ENCODE results near the gene RAB1B. TPM values are rescaled to one million over a fixed set of nuclear protein-coding genes. Genes with fewer than 3 reads are reported as not detected.

Gene RAB1B
- total RNA-seq, 4 donors from 2014 or later = 79.0 to 124 (median 115) TPM

DNA sequence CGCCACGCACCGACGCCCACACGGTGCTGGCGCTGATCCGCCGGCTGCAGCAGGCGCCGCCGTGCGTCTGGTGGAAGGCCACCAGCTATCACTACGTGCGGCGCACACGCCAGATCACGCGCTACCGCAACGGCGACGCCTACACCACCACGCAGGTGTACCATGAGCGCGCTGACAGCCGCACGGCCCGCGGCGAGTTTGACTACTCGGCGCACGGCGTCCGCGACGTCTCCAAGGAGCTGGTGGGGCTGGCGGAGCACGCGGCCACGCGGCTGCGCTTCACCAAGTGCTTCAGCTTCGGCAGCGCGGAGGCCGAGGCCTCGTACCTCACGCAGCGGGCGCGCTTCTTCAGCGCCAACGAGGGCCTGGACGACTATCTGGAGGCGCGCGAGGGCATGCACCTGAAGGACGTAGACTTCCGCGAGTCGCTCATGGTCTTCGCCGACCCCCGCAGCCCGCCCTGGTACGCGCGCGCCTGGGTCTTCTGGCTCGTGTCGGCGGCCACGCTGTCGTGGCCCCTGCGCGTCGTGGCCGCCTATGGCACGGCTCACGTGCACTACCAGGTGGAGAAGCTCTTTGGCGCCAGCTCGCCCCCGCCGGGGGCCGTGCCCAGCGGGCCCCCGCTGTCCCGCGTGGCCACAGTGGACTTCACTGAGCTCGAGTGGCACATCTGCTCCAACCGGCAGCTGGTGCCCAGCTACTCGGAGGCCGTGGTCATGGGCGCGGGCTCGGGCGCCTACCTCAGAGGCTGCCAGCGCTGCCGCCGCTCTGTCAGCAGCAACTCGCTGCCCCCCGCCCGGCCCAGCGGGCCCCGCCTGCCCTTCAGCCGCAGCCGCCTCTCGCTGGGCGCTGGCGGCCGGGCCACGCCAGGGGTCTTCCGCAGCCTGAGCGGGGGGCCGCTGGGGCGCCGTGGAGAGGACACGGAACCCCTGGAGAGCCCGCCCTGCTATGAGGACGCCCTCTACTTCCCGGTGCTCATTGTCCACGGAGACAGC, 26.5 kb downstream of the RAB1B start:
- no peak for DNase-seq (ENCODE audit: low spot score in 2 of 2)
- 94% methylated on average over 25 of the region's 123 CpGs for WGBS
- peaks cover 55% of the 10 kb centered on the region for H3K27me3 ChIP-seq

DNA sequence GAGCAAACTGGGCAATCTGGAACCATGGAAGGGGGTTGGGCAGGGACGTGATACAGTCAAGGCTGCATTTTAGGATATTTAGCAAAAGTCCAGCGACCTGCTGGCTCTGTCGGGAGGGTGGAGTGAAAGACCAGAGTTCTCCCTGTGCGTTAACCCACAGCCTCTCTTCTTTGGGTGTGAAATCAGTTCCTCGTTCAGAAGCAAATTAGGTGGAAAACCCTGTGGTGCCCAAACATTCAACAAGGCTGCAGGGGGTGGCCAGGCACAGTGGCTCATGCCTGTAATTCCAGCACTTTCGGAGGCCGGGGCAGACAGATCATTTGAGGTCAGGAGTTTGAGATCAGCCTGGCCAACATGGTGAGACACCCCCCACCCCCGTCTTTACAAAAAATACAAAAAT, 29.2 kb downstream of the RAB1B start:
- Histone ChIP-seq H3K36me3 (no peaks in the 10 kb centered on the region), H3K4me3 (no peak overlapping the region), H3K27ac (no peak overlapping the region), H3K9me3 (no peaks in the 10 kb centered on the region), H3K27me3 (peaks cover 36% of the 10 kb centered on the region), H3K4me1 (no peaks in the 10 kb centered on the region)
- TF ChIP-seq, protein P1, sequence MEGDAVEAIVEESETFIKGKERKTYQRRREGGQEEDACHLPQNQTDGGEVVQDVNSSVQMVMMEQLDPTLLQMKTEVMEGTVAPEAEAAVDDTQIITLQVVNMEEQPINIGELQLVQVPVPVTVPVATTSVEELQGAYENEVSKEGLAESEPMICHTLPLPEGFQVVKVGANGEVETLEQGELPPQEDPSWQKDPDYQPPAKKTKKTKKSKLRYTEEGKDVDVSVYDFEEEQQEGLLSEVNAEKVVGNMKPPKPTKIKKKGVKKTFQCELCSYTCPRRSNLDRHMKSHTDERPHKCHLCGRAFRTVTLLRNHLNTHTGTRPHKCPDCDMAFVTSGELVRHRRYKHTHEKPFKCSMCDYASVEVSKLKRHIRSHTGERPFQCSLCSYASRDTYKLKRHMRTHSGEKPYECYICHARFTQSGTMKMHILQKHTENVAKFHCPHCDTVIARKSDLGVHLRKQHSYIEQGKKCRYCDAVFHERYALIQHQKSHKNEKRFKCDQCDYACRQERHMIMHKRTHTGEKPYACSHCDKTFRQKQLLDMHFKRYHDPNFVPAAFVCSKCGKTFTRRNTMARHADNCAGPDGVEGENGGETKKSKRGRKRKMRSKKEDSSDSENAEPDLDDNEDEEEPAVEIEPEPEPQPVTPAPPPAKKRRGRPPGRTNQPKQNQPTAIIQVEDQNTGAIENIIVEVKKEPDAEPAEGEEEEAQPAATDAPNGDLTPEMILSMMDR (IDR thresholded peaks at IDR 0.05) = no peak
- TF ChIP-seq POLR2A (IDR thresholded peaks at IDR 0.05) (no peak), POLR2AphosphoS5 (IDR thresholded peaks at IDR 0.05) (no peak), EP300 (IDR thresholded peaks at IDR 0.05) (no peak)
- DNase-seq (ENCODE audit: low spot score in 2 of 2) = no peak
- 70% methylated on average over 8 of the region's 8 CpGs for WGBS

More for the DNA sequence above, 26.5 kb downstream of the RAB1B start:
- Histone ChIP-seq H3K4me1 (peaks cover 13% of the 10 kb centered on the region), H3K27ac (no peak overlapping the region), H3K4me3 (no peak overlapping the region), H3K36me3 (no peaks in the 10 kb centered on the region), H3K9me3 (no peaks in the 10 kb centered on the region)
- TF ChIP-seq, protein P1 (IDR thresholded peaks at IDR 0.05) = no peak
- TF ChIP-seq POLR2A (IDR thresholded peaks at IDR 0.05) = no peak
- TF ChIP-seq EP300 (IDR thresholded peaks at IDR 0.05) = no peak
- no peak for TF ChIP-seq POLR2AphosphoS5 (IDR thresholded peaks at IDR 0.05)

DNA sequence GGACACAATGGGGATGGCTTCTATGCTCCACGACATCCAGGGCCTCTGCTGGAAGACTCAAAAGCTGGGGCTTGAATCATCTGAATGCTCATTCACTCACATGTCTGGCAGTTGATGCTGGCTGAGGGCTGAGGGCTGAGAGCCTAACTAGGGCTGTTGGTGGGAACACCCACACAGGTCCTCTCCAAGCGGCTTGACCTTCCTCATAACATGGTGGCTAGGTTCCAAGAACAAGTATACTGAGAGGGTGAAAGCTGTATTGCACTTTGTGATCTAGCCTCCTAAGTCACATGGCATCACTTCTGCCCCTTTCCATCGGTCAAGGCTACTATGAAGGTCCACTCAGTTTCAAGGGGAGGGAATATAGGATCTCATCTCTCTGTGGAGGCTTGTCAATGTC, 30.7 kb downstream of the RAB1B start:
- no peaks in the 10 kb centered on the region for H3K9me3 ChIP-seq
- WGBS = 93% methylated on average over 2 of the region's 3 CpGs
- H3K4me1 ChIP-seq = no peaks in the 10 kb centered on the region
- H3K36me3 ChIP-seq = no peaks in the 10 kb centered on the region
- no peak overlapping the region for H3K4me3 ChIP-seq
- no peak for DNase-seq (ENCODE audit: low spot score in 2 of 2)
- peaks cover 20% of the 10 kb centered on the region for H3K27me3 ChIP-seq
- TF ChIP-seq POLR2AphosphoS5 (IDR thresholded peaks at IDR 0.05) = no peak
- TF ChIP-seq POLR2A (IDR thresholded peaks at IDR 0.05) = no peak
- TF ChIP-seq EP300 (IDR thresholded peaks at IDR 0.05) = no peak
- TF ChIP-seq, protein P1 (IDR thresholded peaks at IDR 0.05) = no peak
- H3K27ac ChIP-seq = no peak overlapping the region

DNA sequence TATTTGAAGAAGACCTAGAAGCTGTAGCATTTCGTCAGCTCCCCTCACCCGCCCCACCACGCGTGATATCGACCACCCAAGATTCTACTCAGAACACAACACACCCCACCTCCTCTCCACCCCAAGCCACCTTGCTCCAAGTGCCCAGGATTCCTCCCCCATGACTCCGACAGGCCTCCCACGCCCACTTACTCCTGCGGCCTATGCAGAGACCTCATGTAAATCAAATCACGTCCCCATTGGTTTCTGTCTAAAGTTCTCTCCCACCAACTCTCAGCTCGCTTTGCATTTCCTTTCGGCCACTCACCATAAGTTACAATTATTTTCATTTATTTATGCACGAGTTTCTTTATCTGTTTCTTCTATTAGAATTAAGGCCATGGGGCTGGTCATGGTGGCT, 34.2 kb downstream of the RAB1B start:
- Histone ChIP-seq H3K9me3 (no peaks in the 10 kb centered on the region), H3K36me3 (no peaks in the 10 kb centered on the region), H3K4me3 (no peak overlapping the region), H3K27me3 (no peaks in the 10 kb centered on the region), H3K4me1 (no peaks in the 10 kb centered on the region), H3K27ac (no peak overlapping the region)
- DNase-seq (ENCODE audit: low spot score in 2 of 2) = no peak
- 85% methylated on average over 12 of the region's 12 CpGs for WGBS
- TF ChIP-seq, protein P1 (IDR thresholded peaks at IDR 0.05) = no peak
- TF ChIP-seq POLR2A (IDR thresholded peaks at IDR 0.05) = no peak
- TF ChIP-seq EP300 (IDR thresholded peaks at IDR 0.05) = no peak
- no peak for TF ChIP-seq POLR2AphosphoS5 (IDR thresholded peaks at IDR 0.05)

DNA sequence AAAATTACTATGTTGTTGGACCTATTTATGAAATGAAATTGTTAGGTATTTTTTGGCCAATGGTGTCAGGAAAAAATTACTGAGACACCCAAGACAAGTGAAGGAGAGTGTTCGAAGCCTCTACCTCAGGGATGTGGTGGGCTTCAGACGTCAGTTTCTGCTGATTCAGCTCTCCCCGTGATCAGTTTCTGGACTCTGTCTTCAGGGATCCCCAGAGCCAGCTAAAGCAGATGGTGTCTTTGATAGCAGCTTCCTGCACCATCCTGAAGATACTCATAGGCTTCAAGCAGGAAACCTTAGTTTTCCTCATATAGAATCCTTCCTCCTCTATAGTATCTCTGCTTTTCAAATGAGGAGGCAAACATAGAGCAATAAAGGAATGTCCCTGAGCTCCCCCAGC, 41.0 kb downstream of the RAB1B start:
- Histone ChIP-seq H3K36me3 (no peaks in the 10 kb centered on the region), H3K27ac (no peak overlapping the region), H3K27me3 (no peaks in the 10 kb centered on the region), H3K9me3 (no peaks in the 10 kb centered on the region), H3K4me3 (no peak overlapping the region), H3K4me1 (peaks cover 20% of the 10 kb centered on the region)
- 55% methylated on average over 3 of the region's 3 CpGs for WGBS
- DNase-seq (ENCODE audit: low spot score in 2 of 2) = no peak
- TF ChIP-seq EP300 (IDR thresholded peaks at IDR 0.05) = no peak
- TF ChIP-seq POLR2AphosphoS5 (IDR thresholded peaks at IDR 0.05) = no peak
- TF ChIP-seq, protein P1 (IDR thresholded peaks at IDR 0.05) = no peak
- no peak for TF ChIP-seq POLR2A (IDR thresholded peaks at IDR 0.05)
